Measurements from ENCODE around the gene INVS.
"Not testable (repeated sequence)": the region's sequence is repeated elsewhere in the genome, so short reads cannot be mapped to it uniquely, and the experiment has no call there.

Gene INVS, protein sequence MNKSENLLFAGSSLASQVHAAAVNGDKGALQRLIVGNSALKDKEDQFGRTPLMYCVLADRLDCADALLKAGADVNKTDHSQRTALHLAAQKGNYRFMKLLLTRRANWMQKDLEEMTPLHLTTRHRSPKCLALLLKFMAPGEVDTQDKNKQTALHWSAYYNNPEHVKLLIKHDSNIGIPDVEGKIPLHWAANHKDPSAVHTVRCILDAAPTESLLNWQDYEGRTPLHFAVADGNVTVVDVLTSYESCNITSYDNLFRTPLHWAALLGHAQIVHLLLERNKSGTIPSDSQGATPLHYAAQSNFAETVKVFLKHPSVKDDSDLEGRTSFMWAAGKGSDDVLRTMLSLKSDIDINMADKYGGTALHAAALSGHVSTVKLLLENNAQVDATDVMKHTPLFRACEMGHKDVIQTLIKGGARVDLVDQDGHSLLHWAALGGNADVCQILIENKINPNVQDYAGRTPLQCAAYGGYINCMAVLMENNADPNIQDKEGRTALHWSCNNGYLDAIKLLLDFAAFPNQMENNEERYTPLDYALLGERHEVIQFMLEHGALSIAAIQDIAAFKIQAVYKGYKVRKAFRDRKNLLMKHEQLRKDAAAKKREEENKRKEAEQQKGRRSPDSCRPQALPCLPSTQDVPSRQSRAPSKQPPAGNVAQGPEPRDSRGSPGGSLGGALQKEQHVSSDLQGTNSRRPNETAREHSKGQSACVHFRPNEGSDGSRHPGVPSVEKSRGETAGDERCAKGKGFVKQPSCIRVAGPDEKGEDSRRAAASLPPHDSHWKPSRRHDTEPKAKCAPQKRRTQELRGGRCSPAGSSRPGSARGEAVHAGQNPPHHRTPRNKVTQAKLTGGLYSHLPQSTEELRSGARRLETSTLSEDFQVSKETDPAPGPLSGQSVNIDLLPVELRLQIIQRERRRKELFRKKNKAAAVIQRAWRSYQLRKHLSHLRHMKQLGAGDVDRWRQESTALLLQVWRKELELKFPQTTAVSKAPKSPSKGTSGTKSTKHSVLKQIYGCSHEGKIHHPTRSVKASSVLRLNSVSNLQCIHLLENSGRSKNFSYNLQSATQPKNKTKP

DNA sequence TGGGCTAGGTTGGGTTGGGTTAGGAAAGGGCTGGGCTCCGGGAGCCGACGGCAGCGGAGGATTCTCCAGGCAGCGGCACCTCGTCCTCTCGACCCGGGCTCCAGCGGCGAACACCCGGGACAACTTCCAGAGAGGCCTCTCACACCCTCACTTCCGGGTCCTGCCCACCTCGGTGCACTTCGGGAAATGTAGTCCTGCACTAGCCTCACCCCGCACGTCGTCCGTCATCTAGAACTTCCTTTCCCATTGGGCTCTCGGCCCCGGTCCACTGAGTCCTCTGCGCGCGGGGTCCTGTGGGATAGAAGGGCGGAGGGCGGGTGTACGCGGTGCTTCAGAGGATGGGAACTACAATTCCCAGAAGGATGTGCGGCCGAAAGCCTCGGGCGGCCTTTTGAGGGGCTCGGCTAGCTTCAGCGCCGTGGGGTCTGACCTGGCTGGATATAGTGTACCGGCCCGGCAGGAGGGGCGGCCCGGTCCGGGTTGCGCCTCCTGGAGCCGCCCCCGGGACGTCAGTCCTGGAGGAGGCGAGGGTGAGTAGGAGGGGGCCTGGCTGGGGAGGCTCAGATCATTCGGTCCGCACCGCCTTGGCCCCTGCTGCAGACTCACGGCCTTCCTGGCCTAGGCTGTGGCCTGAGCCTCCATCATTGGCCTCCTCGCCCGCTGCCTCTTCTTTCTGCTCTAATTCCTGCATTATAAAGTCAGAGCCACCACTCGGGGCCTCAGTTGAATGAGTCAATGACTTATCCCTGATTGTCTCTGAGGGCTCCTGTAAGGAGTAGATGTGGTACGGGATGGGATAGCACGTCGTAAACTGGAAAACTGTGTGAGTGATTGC, at the start of gene INVS, which contains the start of gene ERP44:
Gene INVS, plus strand, starts transcription at position 357 of the 835 bp plus-strand sequence. CDS start 5,279 bp downstream, outside the sequence.
Gene ERP44, minus strand, starts transcription at position 114 of the 835 bp plus-strand sequence. CDS start 160 bp downstream, outside the sequence.
- Histone ChIP-seq H3K4me1 (ENCODE audit: control insufficient read depth in 5 of 5, insufficient read depth in 5 of 5, low read length in 5 of 5) (peaks cover 7 to 32% (median 24%) of the 10 kb centered on the region in 5 donors), H3K9ac (ENCODE audit: low read length in 5 of 5) (peak within 1 kb of the TSS; percentile 91 to 100 (median 97)), H3K27ac (ENCODE audit: low read depth, low read length) (peak within 1 kb of the TSS; percentile 91), H3K36me3 (ENCODE audit: control insufficient read depth in 5 of 5, insufficient read depth in 5 of 5, low read length in 5 of 5) (peaks cover 5 to 15% (median 7%) of the 10 kb centered on the region in 5 donors), H3K4me3 (ENCODE audit: low read depth in 1 of 5, low read length in 5 of 5) (peak within 1 kb of the TSS; percentile 97 to 100 (median 99)), H3K27me3 (ENCODE audit: control insufficient read depth in 5 of 5, insufficient read depth in 4 of 5, low read length in 5 of 5) (no peaks in the 10 kb centered on the region), H3K9me3 (ENCODE audit: control insufficient read depth in 5 of 5, low read length in 5 of 5) (no peaks in the 10 kb centered on the region)

DNA sequence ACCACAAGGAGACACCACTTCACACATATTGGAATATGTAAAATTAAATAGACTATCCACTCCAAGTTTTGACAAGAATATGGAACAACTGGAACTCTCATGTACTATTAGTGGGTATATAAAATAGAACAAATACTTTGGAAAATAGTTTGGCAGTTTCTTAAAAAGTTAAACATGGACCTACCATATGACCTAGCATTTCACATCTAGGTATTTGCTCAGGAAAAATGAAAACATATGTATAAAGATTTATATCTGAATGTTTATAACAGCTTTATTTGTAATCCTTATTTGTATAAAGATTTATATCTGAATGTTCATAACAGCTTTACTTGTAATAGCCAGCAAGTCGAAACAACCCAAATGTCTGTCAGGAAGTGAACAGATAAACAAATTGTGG, 49.5 kb upstream of the INVS start:
- Histone ChIP-seq H3K27ac (ENCODE audit: low read depth, low read length) (no peak overlapping the region), H3K36me3 (ENCODE audit: control insufficient read depth in 5 of 5, insufficient read depth in 5 of 5, low read length in 5 of 5) (peaks cover 11 to 29% (median 13%) of the 10 kb centered on the region in 5 donors), H3K27me3 (ENCODE audit: control insufficient read depth in 5 of 5, insufficient read depth in 4 of 5, low read length in 5 of 5) (no peaks in the 10 kb centered on the region), H3K4me1 (ENCODE audit: control insufficient read depth in 5 of 5, insufficient read depth in 5 of 5, low read length in 5 of 5) (no peaks in the 10 kb centered on the region), H3K4me3 (ENCODE audit: low read depth in 1 of 5, low read length in 5 of 5) (no peak overlapping the region), H3K9me3 (ENCODE audit: control insufficient read depth in 5 of 5, low read length in 5 of 5) (no peaks in the 10 kb centered on the region), H3K9ac (ENCODE audit: low read length in 5 of 5) (no peak overlapping the region)

DNA sequence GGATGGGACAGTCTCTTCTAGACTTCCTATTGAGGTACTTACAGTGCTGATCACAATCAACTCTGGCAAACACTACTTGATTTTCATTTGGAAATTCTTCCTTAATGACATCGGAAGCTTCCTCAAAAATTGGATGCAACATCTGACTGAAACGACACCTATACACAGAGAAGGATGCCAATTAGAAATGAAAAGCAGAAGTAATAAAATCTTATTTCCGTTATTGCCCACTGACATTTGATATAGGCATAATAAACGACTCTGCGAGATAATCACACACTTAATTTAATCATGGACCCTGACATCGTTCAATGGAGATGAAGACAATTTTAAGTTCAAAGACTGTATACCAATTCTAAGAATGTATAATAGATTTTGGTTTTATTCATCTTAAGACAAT, 46.7 kb upstream of the INVS start:
- Histone ChIP-seq H3K4me1 (ENCODE audit: control insufficient read depth in 5 of 5, insufficient read depth in 5 of 5, low read length in 5 of 5) (no peaks in the 10 kb centered on the region), H3K36me3 (ENCODE audit: control insufficient read depth in 5 of 5, insufficient read depth in 5 of 5, low read length in 5 of 5) (peaks cover 10 to 35% (median 12%) of the 10 kb centered on the region in 5 donors), H3K27ac (ENCODE audit: low read depth, low read length) (no peak overlapping the region), H3K27me3 (ENCODE audit: control insufficient read depth in 5 of 5, insufficient read depth in 4 of 5, low read length in 5 of 5) (no peaks in the 10 kb centered on the region), H3K4me3 (ENCODE audit: low read depth in 1 of 5, low read length in 5 of 5) (no peak overlapping the region), H3K9me3 (ENCODE audit: control insufficient read depth in 5 of 5, low read length in 5 of 5) (no peaks in the 10 kb centered on the region), H3K9ac (ENCODE audit: low read length in 5 of 5) (no peak overlapping the region)

DNA sequence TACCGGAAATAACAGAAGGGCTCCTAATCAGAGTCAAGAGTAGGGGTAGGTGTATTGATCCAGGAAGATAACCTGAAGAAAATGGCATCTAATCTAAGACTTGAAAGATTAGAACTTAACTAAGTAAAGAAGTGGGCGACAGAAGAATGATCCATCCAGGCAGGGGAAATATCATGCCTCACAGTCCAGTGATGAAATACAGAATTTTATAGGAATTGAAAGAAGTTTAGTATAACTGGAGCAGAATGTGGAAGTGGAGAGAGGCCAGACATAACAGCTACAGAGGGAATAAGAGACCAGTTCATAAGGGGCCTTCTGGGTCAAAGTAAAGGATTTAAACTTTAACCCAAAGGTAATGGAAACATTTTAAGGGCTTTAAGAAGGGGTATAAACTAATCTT, 42.5 kb upstream of the INVS start:
- peaks cover 5 to 30% (median 13%) of the 10 kb centered on the region in 5 donors for H3K36me3 ChIP-seq (ENCODE audit: control insufficient read depth in 5 of 5, insufficient read depth in 5 of 5, low read length in 5 of 5)
- no peak overlapping the region for H3K27ac ChIP-seq (ENCODE audit: low read depth, low read length)
- H3K4me3 ChIP-seq (ENCODE audit: low read depth in 1 of 5, low read length in 5 of 5) = no peak overlapping the region
- H3K9me3 ChIP-seq (ENCODE audit: control insufficient read depth in 5 of 5, low read length in 5 of 5) = no peaks in the 10 kb centered on the region
- no peaks in the 10 kb centered on the region for H3K27me3 ChIP-seq (ENCODE audit: control insufficient read depth in 5 of 5, insufficient read depth in 4 of 5, low read length in 5 of 5)
- H3K9ac ChIP-seq (ENCODE audit: low read length in 5 of 5) = no peak overlapping the region
- no peaks in the 10 kb centered on the region for H3K4me1 ChIP-seq (ENCODE audit: control insufficient read depth in 5 of 5, insufficient read depth in 5 of 5, low read length in 5 of 5)

DNA sequence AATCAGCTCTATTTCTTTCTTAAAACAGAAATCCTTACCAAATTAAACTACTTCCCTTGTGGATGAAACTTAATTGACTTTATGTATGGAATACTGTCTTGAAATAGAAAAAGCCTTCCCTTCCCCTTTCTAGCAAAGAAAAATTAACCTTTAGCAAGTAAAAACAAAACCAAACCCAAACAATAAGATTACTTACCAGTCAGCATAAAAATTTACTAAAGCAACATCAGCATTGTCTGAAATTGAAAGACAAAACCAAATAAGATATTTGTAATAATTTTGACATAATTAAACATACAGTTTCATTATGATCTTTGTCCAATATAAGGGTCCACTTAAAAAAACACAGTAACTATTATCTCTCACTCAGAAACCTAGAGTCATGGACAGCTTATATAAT, 41.4 kb upstream of the INVS start:
- Histone ChIP-seq H3K36me3 (ENCODE audit: control insufficient read depth in 5 of 5, insufficient read depth in 5 of 5, low read length in 5 of 5) (peaks cover 3 to 21% (median 10%) of the 10 kb centered on the region in 5 donors), H3K4me3 (ENCODE audit: low read depth in 1 of 5, low read length in 5 of 5) (no peak overlapping the region), H3K9me3 (ENCODE audit: control insufficient read depth in 5 of 5, low read length in 5 of 5) (no peaks in the 10 kb centered on the region), H3K27me3 (ENCODE audit: control insufficient read depth in 5 of 5, insufficient read depth in 4 of 5, low read length in 5 of 5) (no peaks in the 10 kb centered on the region), H3K9ac (ENCODE audit: low read length in 5 of 5) (no peak overlapping the region), H3K27ac (ENCODE audit: low read depth, low read length) (no peak overlapping the region), H3K4me1 (ENCODE audit: control insufficient read depth in 5 of 5, insufficient read depth in 5 of 5, low read length in 5 of 5) (no peaks in the 10 kb centered on the region)

DNA sequence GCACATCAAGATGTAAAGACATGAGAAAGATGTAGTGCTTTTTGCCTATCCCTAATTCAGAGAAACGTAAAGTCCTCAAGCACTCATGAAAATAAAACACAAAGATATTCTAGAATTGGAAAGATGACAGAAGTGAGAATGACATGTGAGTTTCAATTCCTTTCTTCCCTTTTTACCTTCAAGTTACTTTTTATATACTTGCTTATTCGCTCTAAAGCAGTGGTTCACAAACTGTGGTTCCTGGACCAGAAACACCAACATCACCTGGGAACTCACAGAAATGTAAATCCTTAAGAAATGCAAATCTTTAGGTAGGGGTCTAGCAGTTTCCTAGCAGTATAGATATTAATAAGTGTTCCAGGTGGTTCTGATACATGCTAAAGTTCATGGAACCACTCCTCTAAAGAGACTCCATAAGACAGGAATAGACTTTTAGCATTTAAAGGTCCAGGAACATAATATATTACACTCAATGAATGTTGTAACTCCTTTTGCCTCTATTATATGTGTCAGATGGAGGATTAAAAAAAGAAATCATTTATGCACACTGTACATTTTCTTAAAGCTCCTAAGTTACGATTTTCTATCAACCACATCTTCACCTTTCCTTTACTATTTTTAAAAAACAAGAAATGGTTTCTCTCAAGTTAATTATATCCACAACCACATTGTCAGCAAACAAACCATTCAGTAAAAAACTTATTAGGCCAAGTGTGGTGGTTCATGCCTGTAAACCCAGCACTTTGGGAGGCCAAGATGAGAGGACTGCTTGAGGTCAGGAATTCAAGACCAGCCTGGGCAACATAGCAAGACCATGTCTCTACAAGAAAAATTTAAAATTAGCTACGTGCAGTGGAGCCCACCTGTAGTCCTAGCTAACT, 40.1 kb upstream of the INVS start:
- Histone ChIP-seq H3K9ac (ENCODE audit: low read length in 5 of 5) (no peak overlapping the region), H3K9me3 (ENCODE audit: control insufficient read depth in 5 of 5, low read length in 5 of 5) (no peaks in the 10 kb centered on the region), H3K4me3 (ENCODE audit: low read depth in 1 of 5, low read length in 5 of 5) (no peak overlapping the region), H3K36me3 (ENCODE audit: control insufficient read depth in 5 of 5, insufficient read depth in 5 of 5, low read length in 5 of 5) (peaks cover 3 to 14% (median 10%) of the 10 kb centered on the region in 5 donors), H3K27me3 (ENCODE audit: control insufficient read depth in 5 of 5, insufficient read depth in 4 of 5, low read length in 5 of 5) (no peaks in the 10 kb centered on the region), H3K27ac (ENCODE audit: low read depth, low read length) (no peak overlapping the region), H3K4me1 (ENCODE audit: control insufficient read depth in 5 of 5, insufficient read depth in 5 of 5, low read length in 5 of 5) (peaks cover 0 to 7% (median 4%) of the 10 kb centered on the region in 5 donors)

DNA sequence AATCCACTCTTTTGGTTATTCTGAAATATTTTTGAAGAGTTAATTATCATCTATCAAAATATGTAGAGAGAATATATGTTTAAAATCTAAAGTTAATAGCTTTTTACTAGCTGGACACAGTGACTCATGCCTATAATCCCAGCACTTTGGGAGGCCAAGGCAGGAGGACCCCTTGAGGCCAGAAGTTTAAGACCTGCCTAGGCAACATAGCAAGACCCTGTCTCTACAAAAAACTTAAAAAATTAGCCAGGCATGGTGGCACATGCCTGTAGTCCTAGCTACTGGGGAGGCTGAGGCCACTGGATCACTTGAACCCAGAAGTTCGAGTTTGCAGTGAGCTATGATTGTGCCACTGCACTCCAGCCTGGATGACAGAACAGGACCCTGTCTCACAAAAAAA, 36.4 kb upstream of the INVS start:
- H3K36me3 ChIP-seq (ENCODE audit: control insufficient read depth in 5 of 5, insufficient read depth in 5 of 5, low read length in 5 of 5); H3K9ac ChIP-seq (ENCODE audit: low read length in 5 of 5); H3K4me3 ChIP-seq (ENCODE audit: low read depth in 1 of 5, low read length in 5 of 5); H3K9me3 ChIP-seq (ENCODE audit: control insufficient read depth in 5 of 5, low read length in 5 of 5); H3K27ac ChIP-seq (ENCODE audit: low read depth, low read length); H3K27me3 ChIP-seq (ENCODE audit: control insufficient read depth in 5 of 5, insufficient read depth in 4 of 5, low read length in 5 of 5): not testable (repeated sequence)
- H3K4me1 ChIP-seq (ENCODE audit: control insufficient read depth in 5 of 5, insufficient read depth in 5 of 5, low read length in 5 of 5) = peaks cover 2 to 19% (median 15%) of the 10 kb centered on the region in 5 donors

DNA sequence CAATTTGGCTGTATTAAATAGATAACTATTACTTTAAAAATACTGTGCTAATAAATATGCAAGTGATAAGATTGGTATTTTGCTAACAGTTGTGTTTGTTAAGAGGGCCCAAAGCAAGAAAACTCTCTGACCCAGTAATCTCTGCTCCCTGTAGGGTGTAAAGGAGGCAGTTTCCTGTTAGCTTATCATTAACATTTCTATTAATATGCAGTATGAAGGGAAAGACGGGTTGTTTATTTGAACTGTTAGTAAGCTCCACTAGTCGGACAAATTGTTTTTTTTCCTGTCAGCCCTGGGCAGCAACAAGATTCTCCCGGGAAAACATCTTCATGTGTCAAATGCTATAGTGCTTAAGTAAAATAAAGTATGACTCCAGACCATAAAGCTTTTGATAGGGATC, 35.9 kb upstream of the INVS start:
- peaks cover 2 to 19% (median 15%) of the 10 kb centered on the region in 5 donors for H3K4me1 ChIP-seq (ENCODE audit: control insufficient read depth in 5 of 5, insufficient read depth in 5 of 5, low read length in 5 of 5)
- H3K27ac ChIP-seq (ENCODE audit: low read depth, low read length) = no peak overlapping the region
- H3K9ac ChIP-seq (ENCODE audit: low read length in 5 of 5) = peak overlapping the region in 2 of 5 donors; percentile 10 to 45
- no peak overlapping the region for H3K4me3 ChIP-seq (ENCODE audit: low read depth in 1 of 5, low read length in 5 of 5)
- no peaks in the 10 kb centered on the region for H3K9me3 ChIP-seq (ENCODE audit: control insufficient read depth in 5 of 5, low read length in 5 of 5)
- peaks cover 2 to 10% (median 3%) of the 10 kb centered on the region in 5 donors for H3K36me3 ChIP-seq (ENCODE audit: control insufficient read depth in 5 of 5, insufficient read depth in 5 of 5, low read length in 5 of 5)
- no peaks in the 10 kb centered on the region for H3K27me3 ChIP-seq (ENCODE audit: control insufficient read depth in 5 of 5, insufficient read depth in 4 of 5, low read length in 5 of 5)
